ENCODE measurements around the gene SHCBP1.
"Not testable (repeated sequence)": the region's sequence is repeated elsewhere in the genome, so short reads cannot be mapped to it uniquely, and the experiment has no call there.

Gene SHCBP1

DNA sequence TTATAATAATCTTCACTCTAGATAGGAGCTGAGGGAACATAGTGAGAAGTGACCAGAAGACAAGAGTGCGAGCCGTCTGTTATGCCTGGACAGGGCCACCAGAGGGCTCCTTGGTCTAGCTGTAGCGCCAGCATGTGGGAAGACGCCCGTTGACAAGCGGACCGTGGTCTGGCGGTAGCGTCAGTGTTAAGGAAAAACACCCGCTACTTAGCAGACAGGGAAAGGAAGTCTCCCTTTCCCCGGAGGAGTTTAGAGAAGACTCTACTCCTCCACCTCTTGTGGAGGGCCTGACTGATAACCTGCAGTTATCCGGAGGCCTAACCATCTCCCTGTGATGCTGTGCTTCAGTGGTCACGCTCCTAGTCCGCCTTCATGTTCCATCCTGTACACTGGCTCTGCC is 66.7 kb downstream of the SHCBP1 start:
- not testable (repeated sequence) for H3K4me3 Mint-ChIP-seq; ATAC-seq (replicated peaks; ENCODE audit: extremely low read depth, poor library complexity, severe bottlenecking); H3K27ac Mint-ChIP-seq (ENCODE audit: low read depth); H3K36me3 Mint-ChIP-seq (ENCODE audit: insufficient read depth); H3K27me3 Mint-ChIP-seq; DNase-seq (ENCODE audit: low spot score in 2 of 2); H3K4me1 Mint-ChIP-seq; H3K9me3 Mint-ChIP-seq

DNA sequence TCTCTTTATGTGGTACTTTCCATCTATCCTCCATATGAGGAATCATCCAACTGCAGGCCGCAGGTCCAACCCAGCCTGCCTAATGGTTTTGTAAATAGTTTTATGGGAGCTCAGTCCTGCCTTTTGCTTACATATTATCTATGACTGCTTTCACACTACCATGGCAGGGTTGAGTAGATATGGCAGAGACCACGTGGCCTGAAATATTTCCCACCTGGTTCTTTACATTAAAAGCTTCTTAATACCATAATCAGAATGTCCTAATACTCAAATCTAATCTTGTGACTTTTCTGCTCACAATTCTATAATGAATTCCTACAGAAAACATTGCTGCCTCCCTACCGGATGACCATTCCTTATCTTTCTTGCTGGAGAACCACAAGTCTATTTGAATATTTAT is 71.7 kb downstream of the SHCBP1 start:
- H3K4me1 Mint-ChIP-seq: no peaks in the 10 kb centered on the region
- DNase-seq (ENCODE audit: low spot score in 2 of 2): no peak
- no peak overlapping the region for H3K27ac Mint-ChIP-seq (ENCODE audit: low read depth)
- H3K4me3 Mint-ChIP-seq: no peak overlapping the region
- no peaks in the 10 kb centered on the region for H3K9me3 Mint-ChIP-seq
- no peak for ATAC-seq (replicated peaks; ENCODE audit: extremely low read depth, poor library complexity, severe bottlenecking)
- H3K36me3 Mint-ChIP-seq (ENCODE audit: insufficient read depth): no peaks in the 10 kb centered on the region
- H3K27me3 Mint-ChIP-seq: peaks cover 5% of the 10 kb centered on the region
